SK-N-SH treated with all-trans-retinoic acid at 6 μM for 48 hours (cell line): Measurements from ENCODE around the gene PPP2R5A.

Experiments used
- ATAC-seq: fragments of 200-7000 bp; cut with Tn5 transposase; 3 replicates; pipeline ENCODE4 v1.9.1; 2020; ENCODE audit warnings: mild to moderate bottlenecking, moderate library complexity
- ARNTL ChIP-seq: fragments of 450-650 bp; formaldehyde crosslinking; IDR thresholded peaks from 2 replicates; pipeline ENCODE4 v1.5.0; 2020; ENCODE audit warnings: low read depth, mild to moderate bottlenecking, moderate library complexity, borderline replicate concordance
- BACH2 ChIP-seq: fragments of 250-450 bp; sonication (Bioruptor Pico); IDR thresholded peaks from 2 replicates; pipeline ENCODE4 v1.9.0; 2021; ENCODE audit warnings: mild to moderate bottlenecking, borderline replicate concordance
- CSDC2 ChIP-seq: fragments of 250-450 bp; sonication (Bioruptor Pico); IDR thresholded peaks from 2 replicates; pipeline ENCODE4 v1.5.0; 2020; ENCODE audit warnings: mild to moderate bottlenecking, moderate library complexity
- ESRRG ChIP-seq: fragments of 250-450 bp; sonication (Bioruptor Pico); IDR thresholded peaks from 2 replicates; pipeline ENCODE4 v1.6.1; 2021; ENCODE audit warnings: mild to moderate bottlenecking
- GLIS3 ChIP-seq: fragments of 250-450 bp; sonication (Bioruptor Pico); IDR thresholded peaks from 2 replicates; pipeline ENCODE4 v1.5.0; 2020; ENCODE audit warnings: mild to moderate bottlenecking, moderate library complexity
- ISL1 ChIP-seq: fragments of 250-450 bp; sonication (Bioruptor Pico); IDR thresholded peaks from 2 replicates; pipeline ENCODE4 v2.1.2; 2022; ENCODE audit warnings: mild to moderate bottlenecking, moderate library complexity
- PPARA ChIP-seq: fragments of 250-450 bp; sonication (Bioruptor Pico); IDR thresholded peaks from 2 replicates; pipeline ENCODE4 v1.5.0; 2020; ENCODE audit warnings: mild to moderate bottlenecking, borderline replicate concordance
- SNAI2 ChIP-seq: fragments of 250-450 bp; sonication (Bioruptor Pico); IDR thresholded peaks from 2 replicates; pipeline ENCODE4 v1.5.0; 2020; ENCODE audit warnings: mild to moderate bottlenecking, moderate library complexity
- TCF4 ChIP-seq: fragments of 250-450 bp; sonication (Bioruptor Pico); IDR thresholded peaks from 2 replicates; pipeline ENCODE4 v1.8.0; 2021; ENCODE audit warnings: mild to moderate bottlenecking, moderate library complexity, borderline replicate concordance
- TOX ChIP-seq: fragments of 250-450 bp; sonication (Bioruptor Pico); IDR thresholded peaks from 2 replicates; pipeline ENCODE4 v1.8.0; 2021; ENCODE audit warnings: mild to moderate bottlenecking, moderate library complexity, borderline replicate concordance
- ZC3H10 ChIP-seq: fragments of 250-450 bp; sonication (Bioruptor Pico); IDR thresholded peaks from 2 replicates; pipeline ENCODE4 v1.5.1; 2021; ENCODE audit warnings: mild to moderate bottlenecking, moderate library complexity
- ZFP3 ChIP-seq: fragments of 250-450 bp; sonication (Bioruptor Pico); IDR thresholded peaks from 2 replicates; pipeline ENCODE4 v1.5.0; 2020; ENCODE audit warnings: mild to moderate bottlenecking, moderate library complexity
- ZFP30 ChIP-seq: fragments of 450-650 bp; formaldehyde crosslinking; IDR thresholded peaks from 2 replicates; pipeline ENCODE4 v1.5.0; 2022; ENCODE audit warnings: mild to moderate bottlenecking, moderate library complexity
- ZNF565 ChIP-seq: fragments of 450-650 bp; formaldehyde crosslinking; conservative IDR thresholded peaks from 2 replicates; pipeline ENCODE4 v1.5.0; 2020; ENCODE audit warnings: low read depth, mild to moderate bottlenecking, moderate library complexity
- ZNF70 ChIP-seq: fragments of 450-650 bp; formaldehyde crosslinking; IDR thresholded peaks from 2 replicates; pipeline ENCODE4 v1.5.0; 2020; ENCODE audit warnings: mild to moderate bottlenecking, moderate library complexity
- ZNF8 ChIP-seq: fragments of 450-650 bp; formaldehyde crosslinking; IDR thresholded peaks from 2 replicates; pipeline ENCODE4 v1.5.0; 2020; ENCODE audit warnings: mild to moderate bottlenecking, moderate library complexity
- TF ChIP-seq, protein P1 (sequence below): fragments of 250-450 bp; sonication (Bioruptor Pico); IDR thresholded peaks from 2 replicates; pipeline ENCODE4 v1.8.0; 2021; ENCODE audit warnings: low read depth, mild to moderate bottlenecking, moderate library complexity, borderline replicate concordance
- TF ChIP-seq, protein P2 (sequence below): fragments of 250-450 bp; sonication (Bioruptor Pico); IDR thresholded peaks from 2 replicates; pipeline ENCODE4 v1.5.1; 2020; ENCODE audit warnings: low read depth, mild to moderate bottlenecking, moderate library complexity
- TF ChIP-seq, protein P3 (sequence below): fragments of 250-450 bp; sonication (Bioruptor Pico); IDR thresholded peaks from 2 replicates; pipeline ENCODE4 v1.5.0; 2020; ENCODE audit warnings: mild to moderate bottlenecking, moderate library complexity
- TF ChIP-seq, protein P4 (sequence below): fragments of 250-450 bp; sonication (Bioruptor Pico); IDR thresholded peaks from 2 replicates; pipeline ENCODE4 v1.5.1; 2021; ENCODE audit warnings: mild to moderate bottlenecking, moderate library complexity

Gene PPP2R5A

DNA sequence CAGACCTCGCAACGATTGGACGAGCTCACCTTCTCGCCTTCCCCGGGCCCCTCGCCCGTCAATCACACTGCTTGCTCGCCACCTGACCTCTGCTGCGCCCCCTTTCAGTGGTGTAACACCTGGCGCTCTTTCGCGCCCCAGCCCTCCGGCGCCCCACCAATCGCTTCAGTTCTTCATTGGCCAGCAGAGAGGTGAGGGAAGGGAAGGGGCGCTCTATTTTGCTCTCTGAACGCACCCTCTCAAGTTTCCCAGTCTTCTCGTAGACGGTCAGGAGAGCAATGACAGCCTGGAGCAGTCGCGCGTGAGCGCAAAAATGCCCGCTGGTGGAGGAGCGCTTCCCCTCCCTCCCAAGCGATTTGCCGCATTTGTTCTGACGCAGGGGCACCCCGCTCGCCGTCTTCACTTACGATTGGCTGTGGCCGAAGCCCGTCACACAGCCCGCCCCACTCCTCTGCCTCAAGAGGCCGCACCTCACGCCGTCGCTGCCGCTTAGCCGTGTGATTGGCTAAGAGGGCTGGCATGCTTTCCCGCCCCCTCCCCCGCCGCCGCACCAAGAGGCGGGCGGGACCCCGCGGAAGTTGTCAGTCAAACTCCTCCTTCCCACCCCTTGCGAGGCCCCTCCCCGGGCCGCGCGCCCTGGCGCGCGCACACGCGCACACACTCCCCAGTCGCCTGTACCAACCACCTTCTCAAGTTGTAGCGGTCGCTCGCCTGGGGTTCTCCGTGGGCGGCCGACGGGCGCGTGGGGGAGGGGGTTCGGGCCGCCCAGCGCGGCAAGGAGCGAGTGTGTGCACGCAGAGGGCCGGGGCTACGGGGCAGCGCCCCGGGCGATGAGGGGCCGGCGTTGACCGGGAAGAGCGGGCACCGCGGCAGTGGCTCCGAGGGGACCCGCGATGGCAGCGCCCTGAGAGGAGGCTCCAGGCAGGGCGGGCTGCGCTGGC is at the start of gene PPP2R5A:
PPP2R5A (plus strand) TSS at position 667 of the 941 bp plus-strand sequence. CDS start 701 bp downstream, outside the sequence.
- TF ChIP-seq, protein P1, sequence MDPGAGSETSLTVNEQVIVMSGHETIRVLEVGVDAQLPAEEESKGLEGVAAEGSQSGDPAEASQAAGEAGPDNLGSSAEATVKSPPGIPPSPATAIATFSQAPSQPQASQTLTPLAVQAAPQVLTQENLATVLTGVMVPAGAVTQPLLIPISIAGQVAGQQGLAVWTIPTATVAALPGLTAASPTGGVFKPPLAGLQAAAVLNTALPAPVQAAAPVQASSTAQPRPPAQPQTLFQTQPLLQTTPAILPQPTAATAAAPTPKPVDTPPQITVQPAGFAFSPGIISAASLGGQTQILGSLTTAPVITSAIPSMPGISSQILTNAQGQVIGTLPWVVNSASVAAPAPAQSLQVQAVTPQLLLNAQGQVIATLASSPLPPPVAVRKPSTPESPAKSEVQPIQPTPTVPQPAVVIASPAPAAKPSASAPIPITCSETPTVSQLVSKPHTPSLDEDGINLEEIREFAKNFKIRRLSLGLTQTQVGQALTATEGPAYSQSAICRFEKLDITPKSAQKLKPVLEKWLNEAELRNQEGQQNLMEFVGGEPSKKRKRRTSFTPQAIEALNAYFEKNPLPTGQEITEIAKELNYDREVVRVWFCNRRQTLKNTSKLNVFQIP (CRISPR knock-in tag) = 0 out of 2 replicates have a peak, but pooled peaks have one; percentile 17
- TF ChIP-seq ARNTL (CRISPR knock-in tag) = no peak
- peak; percentile 97 for ATAC-seq

DNA sequence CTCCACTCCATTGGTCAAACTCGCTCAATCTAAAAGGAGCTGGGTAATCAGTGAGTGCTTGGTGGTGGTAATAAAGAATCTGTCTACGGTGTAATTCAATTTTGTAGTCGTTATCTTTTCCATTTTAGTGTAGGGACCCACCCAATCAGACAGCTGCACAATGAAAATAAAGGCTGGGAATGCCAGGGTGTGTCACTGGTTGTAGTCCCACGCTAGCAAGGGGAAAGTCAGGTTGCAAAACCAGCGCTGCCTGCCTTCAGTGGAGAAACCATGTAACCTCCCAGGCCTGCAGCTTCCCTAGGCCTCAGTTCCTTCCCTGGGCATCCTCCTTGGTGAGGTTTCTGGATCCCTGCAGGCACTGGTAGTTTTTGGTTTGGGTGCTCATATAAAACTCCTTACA is 49.4 kb upstream of the PPP2R5A start:
- no peak for ATAC-seq
- TF ChIP-seq, protein P2, sequence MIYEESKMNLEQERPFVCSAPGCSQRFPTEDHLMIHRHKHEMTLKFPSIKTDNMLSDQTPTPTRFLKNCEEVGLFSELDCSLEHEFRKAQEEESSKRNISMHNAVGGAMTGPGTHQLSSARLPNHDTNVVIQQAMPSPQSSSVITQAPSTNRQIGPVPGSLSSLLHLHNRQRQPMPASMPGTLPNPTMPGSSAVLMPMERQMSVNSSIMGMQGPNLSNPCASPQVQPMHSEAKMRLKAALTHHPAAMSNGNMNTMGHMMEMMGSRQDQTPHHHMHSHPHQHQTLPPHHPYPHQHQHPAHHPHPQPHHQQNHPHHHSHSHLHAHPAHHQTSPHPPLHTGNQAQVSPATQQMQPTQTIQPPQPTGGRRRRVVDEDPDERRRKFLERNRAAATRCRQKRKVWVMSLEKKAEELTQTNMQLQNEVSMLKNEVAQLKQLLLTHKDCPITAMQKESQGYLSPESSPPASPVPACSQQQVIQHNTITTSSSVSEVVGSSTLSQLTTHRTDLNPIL (CRISPR knock-in tag) = no peak
- TF ChIP-seq SNAI2 (CRISPR knock-in tag) = no peak
- TF ChIP-seq CSDC2 = no peak
- no peak for TF ChIP-seq PPARA (CRISPR knock-in tag)
- no peak for TF ChIP-seq BACH2 (CRISPR knock-in tag)
- TF ChIP-seq, protein P1 (CRISPR knock-in tag) = no peak
- TF ChIP-seq TOX (CRISPR knock-in tag) = no peak
- no peak for TF ChIP-seq ZNF565 (CRISPR knock-in tag)
- TF ChIP-seq, protein P3, sequence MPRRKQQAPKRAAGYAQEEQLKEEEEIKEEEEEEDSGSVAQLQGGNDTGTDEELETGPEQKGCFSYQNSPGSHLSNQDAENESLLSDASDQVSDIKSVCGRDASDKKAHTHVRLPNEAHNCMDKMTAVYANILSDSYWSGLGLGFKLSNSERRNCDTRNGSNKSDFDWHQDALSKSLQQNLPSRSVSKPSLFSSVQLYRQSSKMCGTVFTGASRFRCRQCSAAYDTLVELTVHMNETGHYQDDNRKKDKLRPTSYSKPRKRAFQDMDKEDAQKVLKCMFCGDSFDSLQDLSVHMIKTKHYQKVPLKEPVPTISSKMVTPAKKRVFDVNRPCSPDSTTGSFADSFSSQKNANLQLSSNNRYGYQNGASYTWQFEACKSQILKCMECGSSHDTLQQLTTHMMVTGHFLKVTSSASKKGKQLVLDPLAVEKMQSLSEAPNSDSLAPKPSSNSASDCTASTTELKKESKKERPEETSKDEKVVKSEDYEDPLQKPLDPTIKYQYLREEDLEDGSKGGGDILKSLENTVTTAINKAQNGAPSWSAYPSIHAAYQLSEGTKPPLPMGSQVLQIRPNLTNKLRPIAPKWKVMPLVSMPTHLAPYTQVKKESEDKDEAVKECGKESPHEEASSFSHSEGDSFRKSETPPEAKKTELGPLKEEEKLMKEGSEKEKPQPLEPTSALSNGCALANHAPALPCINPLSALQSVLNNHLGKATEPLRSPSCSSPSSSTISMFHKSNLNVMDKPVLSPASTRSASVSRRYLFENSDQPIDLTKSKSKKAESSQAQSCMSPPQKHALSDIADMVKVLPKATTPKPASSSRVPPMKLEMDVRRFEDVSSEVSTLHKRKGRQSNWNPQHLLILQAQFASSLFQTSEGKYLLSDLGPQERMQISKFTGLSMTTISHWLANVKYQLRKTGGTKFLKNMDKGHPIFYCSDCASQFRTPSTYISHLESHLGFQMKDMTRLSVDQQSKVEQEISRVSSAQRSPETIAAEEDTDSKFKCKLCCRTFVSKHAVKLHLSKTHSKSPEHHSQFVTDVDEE (CRISPR knock-in tag) = no peak
- no peak for TF ChIP-seq ARNTL (CRISPR knock-in tag)
- TF ChIP-seq, protein P4, sequence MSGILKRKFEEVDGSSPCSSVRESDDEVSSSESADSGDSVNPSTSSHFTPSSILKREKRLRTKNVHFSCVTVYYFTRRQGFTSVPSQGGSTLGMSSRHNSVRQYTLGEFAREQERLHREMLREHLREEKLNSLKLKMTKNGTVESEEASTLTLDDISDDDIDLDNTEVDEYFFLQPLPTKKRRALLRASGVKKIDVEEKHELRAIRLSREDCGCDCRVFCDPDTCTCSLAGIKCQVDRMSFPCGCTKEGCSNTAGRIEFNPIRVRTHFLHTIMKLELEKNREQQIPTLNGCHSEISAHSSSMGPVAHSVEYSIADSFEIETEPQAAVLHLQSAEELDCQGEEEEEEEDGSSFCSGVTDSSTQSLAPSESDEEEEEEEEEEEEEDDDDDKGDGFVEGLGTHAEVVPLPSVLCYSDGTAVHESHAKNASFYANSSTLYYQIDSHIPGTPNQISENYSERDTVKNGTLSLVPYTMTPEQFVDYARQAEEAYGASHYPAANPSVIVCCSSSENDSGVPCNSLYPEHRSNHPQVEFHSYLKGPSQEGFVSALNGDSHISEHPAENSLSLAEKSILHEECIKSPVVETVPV (CRISPR knock-in tag) = no peak
- no peak for TF ChIP-seq ZFP3 (CRISPR knock-in tag)
- TF ChIP-seq ESRRG (CRISPR knock-in tag) = no peak
- no peak for TF ChIP-seq ZNF8 (CRISPR knock-in tag)
- no peak for TF ChIP-seq TCF4
- no peak for TF ChIP-seq ISL1 (CRISPR knock-in tag)

DNA sequence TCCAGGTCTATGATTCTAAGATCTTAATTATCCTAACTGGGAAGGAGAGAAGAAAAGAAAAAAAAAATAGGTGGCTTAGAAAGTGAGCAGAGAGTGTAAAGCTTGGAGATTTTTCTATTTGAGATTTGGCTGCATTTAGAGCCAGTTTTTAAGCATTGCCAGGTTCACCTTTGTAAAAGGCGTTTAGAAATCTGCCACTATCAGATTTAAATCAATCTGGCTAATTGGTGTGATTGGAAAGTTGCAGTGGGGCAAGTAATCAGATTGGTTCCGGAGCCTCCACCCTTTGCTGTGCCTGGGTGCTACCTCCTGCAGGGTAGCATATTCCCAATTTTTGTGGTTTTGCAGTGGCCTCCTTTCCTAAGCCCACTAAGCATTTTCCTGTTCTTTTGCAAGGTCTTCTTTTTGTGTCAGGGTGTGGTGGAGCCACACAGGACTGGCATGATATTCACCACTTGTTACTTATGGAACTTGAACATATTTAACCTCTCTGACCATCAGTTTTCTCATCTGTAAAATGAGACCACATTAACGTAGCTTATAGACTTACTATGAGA is 48.5 kb upstream of the PPP2R5A start:
- TF ChIP-seq ZNF70 (CRISPR knock-in tag) = no peak
- no peak for TF ChIP-seq PPARA (CRISPR knock-in tag)
- TF ChIP-seq SNAI2 (CRISPR knock-in tag) = no peak
- TF ChIP-seq ZNF565 (CRISPR knock-in tag) = no peak
- no peak for TF ChIP-seq ZC3H10 (CRISPR knock-in tag)
- TF ChIP-seq BACH2 (CRISPR knock-in tag) = no peak
- no peak for TF ChIP-seq ESRRG (CRISPR knock-in tag)
- TF ChIP-seq ISL1 (CRISPR knock-in tag) = no peak
- no peak for TF ChIP-seq TCF4
- TF ChIP-seq, protein P4 (CRISPR knock-in tag) = no peak
- no peak for TF ChIP-seq GLIS3
- TF ChIP-seq ZFP30 (CRISPR knock-in tag) = no peak
- ATAC-seq = no peak
